Hepatocyte (in vitro differentiated cells): ENCODE measurements around the gene VIPR1. TPM values are rescaled to one million over a fixed set of nuclear protein-coding genes. Genes with fewer than 3 reads are reported as not detected.

ENCODE experiments used
- DNase-seq: peaks from one replicate; pipeline ENCODE4 v3.0.0-alpha.2; 2016; ENCODE audit warnings: low spot score
- H2AFZ ChIP-seq: fragments of 200-600 bp; sonication (generic); 2 replicates; pipeline ENCODE4 v1.6.0; 2016; ENCODE audit warnings: antibody characterized with exemption, mild to moderate bottlenecking
- H3K27ac ChIP-seq: fragments of 200-600 bp; sonication (generic); 2 replicates; pipeline ENCODE4 v1.5.1; 2016; ENCODE audit warnings: mild to moderate bottlenecking
- H3K27me3 ChIP-seq: fragments of 200-600 bp; sonication (generic); 2 replicates; pipeline ENCODE4 v1.6.1; 2016
- H3K36me3 ChIP-seq: fragments of 200-600 bp; sonication (generic); replicated peaks from 2 replicates; pipeline ENCODE4 v1.5.1; 2016; ENCODE audit warnings: low read depth; ENCODE audit not compliant: insufficient read depth
- H3K4me1 ChIP-seq: fragments of 200-600 bp; sonication (generic); 2 replicates; pipeline ENCODE4 v1.5.1; 2016; ENCODE audit warnings: mild to moderate bottlenecking, moderate library complexity; ENCODE audit not compliant: insufficient read depth
- H3K4me2 ChIP-seq: fragments of 200-600 bp; sonication (generic); 2 replicates; pipeline ENCODE4 v1.6.0; 2016
- H3K4me3 ChIP-seq: fragments of 200-600 bp; sonication (generic); 2 replicates; pipeline ENCODE4 v1.5.1; 2016; ENCODE audit warnings: mild to moderate bottlenecking
- H3K79me2 ChIP-seq: fragments of 200-600 bp; sonication (generic); 2 replicates; pipeline ENCODE4 v1.6.0; 2017; ENCODE audit warnings: mild to moderate bottlenecking
- H3K9me2 ChIP-seq: fragments of 200-600 bp; sonication (generic); replicated peaks from 2 replicates; pipeline ENCODE4 v1.6.0; 2017; ENCODE audit warnings: mild to moderate bottlenecking; ENCODE audit not compliant: insufficient read depth
- H3K9me3 ChIP-seq: fragments of 200-600 bp; sonication (generic); 2 replicates; pipeline ENCODE4 v1.5.1; 2016; ENCODE audit warnings: low read depth, mild to moderate bottlenecking
- H4K20me1 ChIP-seq: fragments of 200-600 bp; sonication (generic); 2 replicates; pipeline ENCODE4 v1.6.0; 2016; ENCODE audit warnings: mild to moderate bottlenecking; ENCODE audit not compliant: insufficient read depth, poor library complexity, severe bottlenecking
- CTCF ChIP-seq: fragments of 200-600 bp; sonication (generic); IDR thresholded peaks from 2 replicates; pipeline ENCODE4 v1.5.1; 2016; ENCODE audit warnings: antibody characterized with exemption, mild to moderate bottlenecking; ENCODE audit not compliant: poor library complexity
- EZH2 ChIP-seq: fragments of 200-600 bp; sonication (generic); IDR thresholded peaks from 2 replicates; pipeline ENCODE4 v1.6.1; 2016; ENCODE audit warnings: antibody characterized with exemption, mild to moderate bottlenecking, borderline replicate concordance
- EZH2phosphoT487 ChIP-seq: fragments of 200-600 bp; sonication (generic); IDR thresholded peaks from one replicate; pipeline ENCODE4 v1.6.1; 2018; ENCODE audit warnings: antibody characterized with exemption, mild to moderate bottlenecking, low read depth, moderate library complexity; ENCODE audit not compliant: unreplicated experiment, severe bottlenecking
- WGBS: methylation state at CpG from one replicate; pipeline ENCODE4 v1.1.6; 2016; ENCODE audit warnings: low lambda C conversion rate; ENCODE audit errors: missing lambda C conversion rate; 5-methylcytosine and 5-hydroxymethylcytosine counted together
- polyA plus RNA-seq: library from polyadenylated mRNA; unstranded; fragments of >200 nt; fragmentation: Nextera tagmentation; extraction: Ambion mirVana; gene quantifications from 2 replicates; pipeline ENCODE4 v1.2.1, GENCODE V29; 2016
- total RNA-seq: library from RNA; depleted of rRNA; stranded (reverse); fragments of >200 nt; gene quantifications from 2 replicates; pipeline ENCODE4 v1.2.3, GENCODE V29; 2014

VIPR1 gene
- total and polyA plus RNA-seq, 2 experiments from 2014 or later, result 17.5 to 19.2 TPM

DNA sequence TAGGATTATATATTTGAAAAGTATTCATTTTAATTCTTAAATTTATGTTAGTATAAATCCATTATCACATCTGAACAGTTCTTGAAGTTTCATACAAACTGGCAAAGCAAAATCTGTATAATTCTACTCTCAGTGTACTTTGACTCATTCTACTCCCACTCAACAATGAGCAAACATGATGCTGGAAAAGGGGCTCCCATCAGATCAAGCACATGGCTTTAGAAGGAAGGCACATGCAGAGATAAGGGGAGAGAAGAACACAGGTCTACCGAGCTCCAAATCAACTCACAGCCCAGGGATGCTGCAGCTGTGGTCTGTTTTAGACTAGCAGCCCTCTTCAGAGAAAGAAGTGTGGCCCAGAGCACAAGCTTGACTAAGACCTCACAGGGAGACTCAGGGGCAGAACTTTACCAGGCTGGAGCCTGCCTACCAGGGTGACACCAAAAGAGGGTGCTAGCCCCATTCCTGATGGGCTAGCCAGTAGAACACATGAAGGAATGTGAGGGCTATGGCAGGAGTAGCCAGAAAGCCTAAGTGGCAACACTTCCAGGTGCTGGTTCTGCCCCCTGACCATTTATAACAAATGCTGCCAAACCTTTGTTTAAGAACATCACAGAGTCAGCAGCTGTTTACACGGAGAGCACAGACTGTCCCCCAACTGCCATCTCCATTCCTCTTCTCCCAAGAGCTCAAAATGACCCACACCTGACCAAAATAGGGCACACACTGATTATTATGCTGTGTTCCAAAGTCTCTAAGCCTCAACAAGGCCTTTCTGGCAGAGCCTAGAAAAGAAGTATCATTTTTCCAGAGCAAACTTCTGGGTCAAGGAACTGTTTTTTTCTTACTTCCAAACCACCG lies 59.8 kb downstream of the VIPR1 start:
- Histone ChIP-seq H3K36me3 (no peaks in the 10 kb centered on the region), H4K20me1 (no peaks in the 10 kb centered on the region), H3K27me3 (no peaks in the 10 kb centered on the region), H3K4me2 (no peak overlapping the region), H3K4me3 (no peak overlapping the region), H3K79me2 (no peaks in the 10 kb centered on the region), H3K9me3 (no peaks in the 10 kb centered on the region), H3K27ac (no peak overlapping the region), H3K9me2 (no peaks in the 10 kb centered on the region), H2AFZ (no peak overlapping the region), H3K4me1 (no peaks in the 10 kb centered on the region)
- DNase-seq, result no peak
- WGBS, result 70% methylated on average over 3 of the region's 3 CpGs
- TF ChIP-seq CTCF (no peak), EZH2phosphoT487 (no peak), EZH2 (no peak)

- DNase-seq, result no peak
- peaks cover 3% of the 10 kb centered on the region for H4K20me1 ChIP-seq
- TF ChIP-seq CTCF (no peak), EZH2phosphoT487 (no peak)
- H3K36me3 ChIP-seq, result no peaks in the 10 kb centered on the region
- WGBS, result 61% methylated on average over 2 of the region's 2 CpGs
- H2AFZ ChIP-seq, result no peak overlapping the region
- H3K4me1 ChIP-seq, result no peaks in the 10 kb centered on the region
- no peaks in the 10 kb centered on the region for H3K9me2 ChIP-seq
- no peaks in the 10 kb centered on the region for H3K27me3 ChIP-seq
- H3K79me2 ChIP-seq, result peaks cover 40% of the 10 kb centered on the region
- no peak overlapping the region for H3K4me2 ChIP-seq
- H3K9me3 ChIP-seq, result peaks cover 5% of the 10 kb centered on the region
- H3K27ac ChIP-seq, result no peak overlapping the region
- no peak overlapping the region for H3K4me3 ChIP-seq
Measured at GRCh38 chr3:42569593-42570142, 67.2 kb downstream of the VIPR1 start.

GRCh38 chr3:42572278-42572677 lies 69.8 kb downstream of the VIPR1 start:
- TF ChIP-seq CTCF, result peak; percentile 40
- TF ChIP-seq EZH2phosphoT487, result no peak
- H3K4me1 ChIP-seq, result no peaks in the 10 kb centered on the region
- H4K20me1 ChIP-seq, result peaks cover 7% of the 10 kb centered on the region
- no peak overlapping the region for H2AFZ ChIP-seq
- WGBS, result 46% methylated on average over 3 of the region's 3 CpGs
- no peak overlapping the region for H3K4me2 ChIP-seq
- H3K4me3 ChIP-seq, result no peak overlapping the region
- no peaks in the 10 kb centered on the region for H3K27me3 ChIP-seq
- H3K27ac ChIP-seq, result no peak overlapping the region
- peaks cover 66% of the 10 kb centered on the region for H3K79me2 ChIP-seq
- no peaks in the 10 kb centered on the region for H3K9me2 ChIP-seq
- no peaks in the 10 kb centered on the region for H3K36me3 ChIP-seq
- peak; percentile 36 for DNase-seq
- H3K9me3 ChIP-seq, result peaks cover 13% of the 10 kb centered on the region
